HepG2 (cell line): Measurements from ENCODE around the gene DELE1. TPM values are rescaled to one million over a fixed set of nuclear protein-coding genes. Genes with fewer than 3 reads are reported as not detected.

ENCODE experiments used
- CENPT ChIP-seq: sonication (generic); formaldehyde crosslinking; IDR thresholded peaks from 2 replicates; pipeline ENCODE4 v1.8.0; 2022; ENCODE audit warnings: low read depth, mild to moderate bottlenecking, moderate library complexity, missing genetic modification reagents
- MEF2D ChIP-seq: sonication (generic); formaldehyde crosslinking; IDR thresholded peaks from 2 replicates; pipeline ENCODE4 v1.5.1; 2020; ENCODE audit warnings: mild to moderate bottlenecking, missing genetic modification reagents
- MEIS1 ChIP-seq: sonication (generic); formaldehyde crosslinking; IDR thresholded peaks from 2 replicates; pipeline ENCODE4 v1.9.0; 2021; ENCODE audit warnings: mild to moderate bottlenecking, missing genetic modification reagents, moderate library complexity, borderline replicate concordance
- MLXIP ChIP-seq: sonication (generic); formaldehyde crosslinking; IDR thresholded peaks from 2 replicates; pipeline ENCODE4 v1.9.0; 2021; ENCODE audit warnings: missing genetic modification reagents, borderline replicate concordance
- SALL1 ChIP-seq: sonication (generic); formaldehyde crosslinking; IDR thresholded peaks from 2 replicates; pipeline ENCODE4 v1.8.0; 2022; ENCODE audit warnings: mild to moderate bottlenecking, missing genetic modification reagents
- SKIL ChIP-seq: sonication (generic); formaldehyde crosslinking; IDR thresholded peaks from 2 replicates; pipeline ENCODE4 v1.8.0; 2022; ENCODE audit warnings: missing genetic modification reagents, mild to moderate bottlenecking, moderate library complexity, borderline replicate concordance
- STAG1 ChIP-seq: sonication (generic); formaldehyde crosslinking; IDR thresholded peaks from 2 replicates; pipeline ENCODE4 v1.4.0; 2020; ENCODE audit warnings: missing genetic modification reagents
- ZFY ChIP-seq: sonication (generic); formaldehyde crosslinking; IDR thresholded peaks from 2 replicates; pipeline ENCODE4 v1.4.0; 2020; ENCODE audit warnings: missing genetic modification reagents
- ZNF629 ChIP-seq: sonication (generic); formaldehyde crosslinking; conservative IDR thresholded peaks from 2 replicates; pipeline ENCODE4 v1.5.0; 2020; ENCODE audit warnings: missing genetic modification reagents
- polyA plus RNA-seq, 8 experiments: library from polyadenylated mRNA; depleted of rRNA in 3 of 8; stranded (reverse) in 7 of 8; unstranded in 1 of 8; fragments of >200 nt; fragmentation: Illumina TruSeq in 4 of 8; extraction: Trizol in 4 of 8; gene quantifications; 2 replicates each; pipeline versions ENCODE4 v1.2.1 to v1.2.3, GENCODE V29; 2011 to 2016; ENCODE audit warnings: low read depth in 4 of 8, missing spikeins in 1 of 8, mixed read lengths in 1 of 8; ENCODE audit not compliant: insufficient read depth in 1 of 8
- total RNA-seq, 5 experiments: library from RNA; depleted of rRNA; stranded (reverse); fragments of >200 nt; fragmentation: Illumina TruSeq; extraction: Trizol; gene quantifications; 2 replicates each; pipeline ENCODE4 v1.2.3, GENCODE V29; 2016; ENCODE audit warnings: low read depth in 1 of 5
- TF ChIP-seq, protein P1 (sequence below): sonication (generic); formaldehyde crosslinking; IDR thresholded peaks from 2 replicates; pipeline ENCODE4 v1.5.0; 2020; ENCODE audit warnings: mild to moderate bottlenecking, missing genetic modification reagents, borderline replicate concordance
- TF ChIP-seq, protein P2 (sequence below): sonication (generic); formaldehyde crosslinking; IDR thresholded peaks from 2 replicates; pipeline ENCODE4 v1.5.0; 2020; ENCODE audit warnings: missing genetic modification reagents, mild to moderate bottlenecking, borderline replicate concordance

DELE1 gene
- total and polyA plus RNA-seq, 2 of the 13 experiments (the other 11 are each of a cell fraction or from before 2014, with no cell fraction given): 57.5 to 90.3 TPM

GRCh38 chr5:141914199-141914743, 9.4 kb upstream of the DELE1 start (continued):
- TF ChIP-seq SKIL (0 out of 2 replicates have a peak, but pooled peaks have one; percentile 13), STAG1 (CRISPR knock-in tag) (peak; percentile 62), ZNF629 (CRISPR knock-in tag) (peak; percentile 62; the same call in 1 of the 2 replicates), MEIS1 (CRISPR knock-in tag) (peak; percentile 39; the same call in 1 of the 2 replicates), MLXIP (CRISPR knock-in tag) (0 out of 2 replicates have a peak, but pooled peaks have one; percentile 46), ZFY (CRISPR knock-in tag) (peak; percentile 49), MEF2D (CRISPR knock-in tag) (0 out of 2 replicates have a peak, but pooled peaks have one; percentile 24), SALL1 (CRISPR knock-in tag) (peak; percentile 64), CENPT (CRISPR knock-in tag) (no peak)
- TF ChIP-seq, protein P1, sequence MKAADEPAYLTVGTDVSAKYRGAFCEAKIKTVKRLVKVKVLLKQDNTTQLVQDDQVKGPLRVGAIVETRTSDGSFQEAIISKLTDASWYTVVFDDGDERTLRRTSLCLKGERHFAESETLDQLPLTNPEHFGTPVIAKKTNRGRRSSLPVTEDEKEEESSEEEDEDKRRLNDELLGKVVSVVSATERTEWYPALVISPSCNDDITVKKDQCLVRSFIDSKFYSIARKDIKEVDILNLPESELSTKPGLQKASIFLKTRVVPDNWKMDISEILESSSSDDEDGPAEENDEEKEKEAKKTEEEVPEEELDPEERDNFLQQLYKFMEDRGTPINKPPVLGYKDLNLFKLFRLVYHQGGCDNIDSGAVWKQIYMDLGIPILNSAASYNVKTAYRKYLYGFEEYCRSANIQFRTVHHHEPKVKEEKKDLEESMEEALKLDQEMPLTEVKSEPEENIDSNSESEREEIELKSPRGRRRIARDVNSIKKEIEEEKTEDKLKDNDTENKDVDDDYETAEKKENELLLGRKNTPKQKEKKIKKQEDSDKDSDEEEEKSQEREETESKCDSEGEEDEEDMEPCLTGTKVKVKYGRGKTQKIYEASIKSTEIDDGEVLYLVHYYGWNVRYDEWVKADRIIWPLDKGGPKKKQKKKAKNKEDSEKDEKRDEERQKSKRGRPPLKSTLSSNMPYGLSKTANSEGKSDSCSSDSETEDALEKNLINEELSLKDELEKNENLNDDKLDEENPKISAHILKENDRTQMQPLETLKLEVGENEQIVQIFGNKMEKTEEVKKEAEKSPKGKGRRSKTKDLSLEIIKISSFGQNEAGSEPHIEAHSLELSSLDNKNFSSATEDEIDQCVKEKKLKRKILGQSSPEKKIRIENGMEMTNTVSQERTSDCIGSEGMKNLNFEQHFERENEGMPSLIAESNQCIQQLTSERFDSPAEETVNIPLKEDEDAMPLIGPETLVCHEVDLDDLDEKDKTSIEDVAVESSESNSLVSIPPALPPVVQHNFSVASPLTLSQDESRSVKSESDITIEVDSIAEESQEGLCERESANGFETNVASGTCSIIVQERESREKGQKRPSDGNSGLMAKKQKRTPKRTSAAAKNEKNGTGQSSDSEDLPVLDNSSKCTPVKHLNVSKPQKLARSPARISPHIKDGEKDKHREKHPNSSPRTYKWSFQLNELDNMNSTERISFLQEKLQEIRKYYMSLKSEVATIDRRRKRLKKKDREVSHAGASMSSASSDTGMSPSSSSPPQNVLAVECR: peak; percentile 61; the same call in 1 of the 2 replicates
- TF ChIP-seq, protein P2, sequence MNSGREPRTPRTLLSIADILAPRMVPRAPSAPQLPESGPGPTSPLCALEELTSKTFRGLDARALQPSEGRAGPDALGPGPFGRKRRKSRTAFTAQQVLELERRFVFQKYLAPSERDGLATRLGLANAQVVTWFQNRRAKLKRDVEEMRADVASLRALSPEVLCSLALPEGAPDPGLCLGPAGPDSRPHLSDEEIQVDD (CRISPR knock-in tag): no peak
